GM19193 (cell line): ENCODE results near the gene MYOZ3.

Source experiments
- POLR2A ChIP-seq: IDR thresholded peaks from 4 replicates; pipeline ENCODE4 v1.6.1; 2011; ENCODE audit not compliant: insufficient read depth, insufficient read length; ENCODE audit errors: extremely low read depth

The MYOZ3 gene

GRCh38 chr5:150672237-150672883 lies 11.3 kb downstream of the MYOZ3 start:
- TF ChIP-seq POLR2A: no peak

- TF ChIP-seq POLR2A: no peak
Observed at GRCh38 chr5:150672884-150673275, 11.8 kb downstream of the MYOZ3 start.

- no peak for TF ChIP-seq POLR2A
Observed at GRCh38 chr5:150674341-150674821, 13.3 kb downstream of the MYOZ3 start.

- TF ChIP-seq POLR2A: no peak
Observed at GRCh38 chr5:150675069-150675468, 14.0 kb downstream of the MYOZ3 start.

GRCh38 chr5:150676578-150676977 lies 15.5 kb downstream of the MYOZ3 start:
- TF ChIP-seq POLR2A: no peak

GRCh38 chr5:150689120-150689519 lies 28.1 kb downstream of the MYOZ3 start:
- no peak for TF ChIP-seq POLR2A

- TF ChIP-seq POLR2A: no peak
Observed at GRCh38 chr5:150690760-150691159, 29.7 kb downstream of the MYOZ3 start.

- TF ChIP-seq POLR2A: no peak
Observed at GRCh38 chr5:150692276-150692675, 31.2 kb downstream of the MYOZ3 start.

- TF ChIP-seq POLR2A: no peak
Observed at GRCh38 chr5:150694612-150695011, 33.6 kb downstream of the MYOZ3 start.

- no peak for TF ChIP-seq POLR2A
Observed at GRCh38 chr5:150700246-150700593, 39.2 kb downstream of the MYOZ3 start.

- peak; percentile 87 for TF ChIP-seq POLR2A
Observed at GRCh38 chr5:150700594-150701377, 39.7 kb downstream of the MYOZ3 start, which contains the start of gene RBM22. TSS of gene RBM22 (minus strand) at chr5:150701062. CDS start at chr5:150700985, 77 bp downstream.

GRCh38 chr5:150703762-150704161 lies 42.7 kb downstream of the MYOZ3 start:
- no peak for TF ChIP-seq POLR2A

- TF ChIP-seq POLR2A: no peak
Observed at GRCh38 chr5:150706776-150707390, 45.8 kb downstream of the MYOZ3 start.

GRCh38 chr5:150710165-150710564 lies 49.1 kb downstream of the MYOZ3 start:
- no peak for TF ChIP-seq POLR2A

GRCh38 chr5:150723845-150724244 lies 62.8 kb downstream of the MYOZ3 start:
- TF ChIP-seq POLR2A: no peak
